PC-3 (cell line): ENCODE results near the gene ADRM1. TPM values are rescaled to one million over a fixed set of nuclear protein-coding genes. Genes with fewer than 3 reads are reported as not detected.

Experiments used
- ATAC-seq: fragments of 200-7000 bp; cut with Tn5 transposase; 2 replicates; pipeline ENCODE4 v1.9.1; 2020; ENCODE audit warnings: mild to moderate bottlenecking, moderate library complexity
- BruUV-seq: library from RNA; stranded (reverse); fragments of 400-500 nt; replicated peaks from 2 replicates; lab custom pipeline; 2021; lab: Mats Ljungman, UMichigan
- CTCF ChIA-PET: fragments of 300-600 bp; sonication (Branson Sonifier 250); formaldehyde crosslinking; loops from one replicate; lab custom pipeline; 2022; ENCODE audit warnings: antibody characterized with exemption; lab: Charles Lee
- POLR2A ChIA-PET: fragments of 300-600 bp; sonication (Branson Sonifier 250); formaldehyde crosslinking; loops from one replicate; lab custom pipeline; 2022; ENCODE audit warnings: antibody characterized with exemption; ENCODE audit not compliant: unreplicated experiment; lab: Charles Lee
- DNase-seq: peaks from one replicate; pipeline ENCODE4 v3.0.0-alpha.2; 2015
- H2AFZ ChIP-seq: fragments of 300-600 bp; sonication (generic); 2 replicates; pipeline ENCODE4 v1.6.0; 2016; ENCODE audit warnings: antibody characterized with exemption, low read length
- H3F3A ChIP-seq: fragments of 300-600 bp; sonication (generic); one replicate; pipeline ENCODE4 v1.6.0; 2017; ENCODE audit warnings: antibody characterized with exemption, low read length, control low read depth, mild to moderate bottlenecking; ENCODE audit not compliant: unreplicated experiment
- H3K27ac ChIP-seq: fragments of 300-600 bp; sonication (generic); 2 replicates; pipeline ENCODE4 v1.5.1; 2016; ENCODE audit warnings: mild to moderate bottlenecking, low read length
- H3K27me3 ChIP-seq: fragments of 300-600 bp; sonication (generic); 2 replicates; pipeline ENCODE4 v1.6.1; 2016; ENCODE audit warnings: low read length, mixed read lengths
- H3K36me3 ChIP-seq: fragments of 300-600 bp; sonication (generic); 2 replicates; pipeline ENCODE4 v1.6.1; 2016; ENCODE audit warnings: low read depth, mixed run types, low read length, mixed read lengths
- H3K4me1 ChIP-seq: fragments of 300-600 bp; sonication (generic); 2 replicates; pipeline ENCODE4 v1.5.1; 2016; ENCODE audit warnings: low read length; ENCODE audit not compliant: insufficient read depth
- H3K4me2 ChIP-seq: fragments of 300-600 bp; sonication (generic); 2 replicates; pipeline ENCODE4 v1.6.0; 2016; ENCODE audit warnings: low read length
- H3K4me3 ChIP-seq: fragments of 300-600 bp; sonication (generic); 2 replicates; pipeline ENCODE4 v1.5.1; 2016; ENCODE audit warnings: mild to moderate bottlenecking, low read length, mixed read lengths
- H3K79me2 ChIP-seq: fragments of 300-600 bp; sonication (generic); 2 replicates; pipeline ENCODE4 v1.6.1; 2017; ENCODE audit warnings: low read length, mixed read lengths
- H3K9ac ChIP-seq: fragments of 300-600 bp; sonication (generic); 2 replicates; pipeline ENCODE4 v1.6.0; 2016; ENCODE audit warnings: mild to moderate bottlenecking, low read length
- H3K9me2 ChIP-seq: fragments of 300-600 bp; sonication (generic); replicated peaks from 2 replicates; pipeline ENCODE4 v1.6.1; 2016; ENCODE audit warnings: mixed run types, low read length, mixed read lengths
- H3K9me3 ChIP-seq: fragments of 300-600 bp; sonication (generic); 2 replicates; pipeline ENCODE4 v1.6.1; 2016; ENCODE audit warnings: low read length, mixed read lengths
- H4K20me1 ChIP-seq: fragments of 300-600 bp; sonication (generic); 2 replicates; pipeline ENCODE4 v1.6.1; 2016; ENCODE audit warnings: low read length, mixed read lengths
- CTCF ChIP-seq: fragments of 300-600 bp; sonication (generic); conservative IDR thresholded peaks from 2 replicates; pipeline ENCODE4 v1.5.1; 2017; ENCODE audit warnings: antibody characterized with exemption, low read depth, mild to moderate bottlenecking, low read length
- EZH2 ChIP-seq: fragments of 300-600 bp; sonication (generic); IDR thresholded peaks from one replicate; pipeline ENCODE4 v1.6.1; 2017; ENCODE audit warnings: antibody characterized with exemption, mild to moderate bottlenecking, low read length; ENCODE audit not compliant: unreplicated experiment
- EZH2phosphoT487 ChIP-seq: fragments of 300-600 bp; sonication (generic); IDR thresholded peaks from 2 replicates; pipeline ENCODE4 v1.6.1; 2018; ENCODE audit warnings: mild to moderate bottlenecking, antibody characterized with exemption, low read length, borderline replicate concordance
- intact Hi-C: fragments of 100-400 bp; cut with micrococcal nuclease; formaldehyde crosslinking; loops from 2 replicates; pipeline ENCODE4 v1.9.0; 2023
- total RNA-seq: library from RNA; depleted of rRNA; stranded (reverse); fragments of >200 nt; gene quantifications from 2 replicates; pipeline ENCODE4 v1.2.3, GENCODE V29; 2014

Gene ADRM1
- total RNA-seq, 1 experiment from 2014 or later: 374 TPM

GRCh38 chr20:62352402-62353288 lies 49.8 kb downstream of the ADRM1 start:
- 0 out of 2 replicates have a peak overlapping the region, but pooled peaks have one; percentile 18 for H3K4me2 ChIP-seq
- ATAC-seq (peak; percentile 2), DNase-seq (peak; percentile 63)
- H3K9me3 ChIP-seq: no peaks in the 10 kb centered on the region
- peaks cover 8% of the 10 kb centered on the region for H3F3A ChIP-seq
- no peaks in the 10 kb centered on the region for H3K27me3 ChIP-seq
- no TSS peak for BruUV-seq
- POLR2A ChIA-PET: no interaction called here
- peaks cover 70% of the 10 kb centered on the region for H3K4me1 ChIP-seq
- CTCF ChIA-PET: interaction anchor here (1.0 kb wide), 2 partner anchors 23 to 30 kb away, joined by 3 to 4 read pairs; no protein-coding TSS in a partner anchor
- peak overlapping the region; percentile 51 for H3K27ac ChIP-seq
- peaks cover 62% of the 10 kb centered on the region for H3K79me2 ChIP-seq
- H3K9me2 ChIP-seq: no peaks in the 10 kb centered on the region
- H2AFZ ChIP-seq: no peak overlapping the region
- no peaks in the 10 kb centered on the region for H4K20me1 ChIP-seq
- no peak overlapping the region for H3K4me3 ChIP-seq
- peaks cover 59% of the 10 kb centered on the region for H3K36me3 ChIP-seq
- peak overlapping the region; percentile 34; the same call in 1 of the 2 replicates for H3K9ac ChIP-seq
- intact Hi-C loops: no loop called here
- TF ChIP-seq EZH2 (no peak), CTCF (peak; percentile 54)

GRCh38 chr20:62353289-62354030 lies 50.7 kb downstream of the ADRM1 start:
- TF ChIP-seq EZH2 (no peak), CTCF (no peak), EZH2phosphoT487 (no peak)
- Histone ChIP-seq H3K4me1 (peaks cover 78% of the 10 kb centered on the region), H3K79me2 (peaks cover 70% of the 10 kb centered on the region), H4K20me1 (no peaks in the 10 kb centered on the region), H3K27ac (peak overlapping the region; percentile 51), H3K36me3 (peaks cover 54% of the 10 kb centered on the region), H3K4me2 (0 out of 2 replicates have a peak overlapping the region, but pooled peaks have one; percentile 18), H3K9me2 (no peaks in the 10 kb centered on the region), H3K4me3 (no peak overlapping the region), H3K27me3 (no peaks in the 10 kb centered on the region), H3K9ac (peak overlapping the region; percentile 34; the same call in 1 of the 2 replicates), H3F3A (peaks cover 8% of the 10 kb centered on the region), H2AFZ (no peak overlapping the region), H3K9me3 (no peaks in the 10 kb centered on the region)
- CTCF ChIA-PET: interaction anchor here (1.0 kb wide), 2 partner anchors 22 to 29 kb away, joined by 3 to 4 read pairs; no protein-coding TSS in a partner anchor
- ATAC-seq (no peak), DNase-seq (no peak)
- no TSS peak for BruUV-seq
- POLR2A ChIA-PET: no interaction called here
- intact Hi-C loops: no loop called here
